ENCODE results near the gene IKBKG.
"Not testable (repeated sequence)": the region's sequence is repeated elsewhere in the genome, so short reads cannot be mapped to it uniquely, and the experiment has no call there.

The IKBKG gene

GRCh38 chrX:154607976-154608375 is 60.6 kb downstream of the IKBKG start:
- DNase-seq = not testable (repeated sequence)

- DNase-seq = not testable (repeated sequence)
These were observed 61.4 kb downstream of the IKBKG start for GRCh38 chrX:154608823-154609222.

GRCh38 chrX:154611146-154611545 is 63.7 kb downstream of the IKBKG start:
- not testable (repeated sequence) for DNase-seq

- not testable (repeated sequence) for DNase-seq
These were observed 66.2 kb downstream of the IKBKG start for GRCh38 chrX:154613586-154613985.

Data from NCI-H510A (cell line).